Measurements from ENCODE around the gene TMEM273. TPM values are rescaled to one million over a fixed set of nuclear protein-coding genes. Genes with fewer than 3 reads are reported as not detected.

TMEM273 gene
- total RNA-seq, 4 donors from 2014 or later, result 11.6 to 36.8 (median 25.1) TPM

DNA sequence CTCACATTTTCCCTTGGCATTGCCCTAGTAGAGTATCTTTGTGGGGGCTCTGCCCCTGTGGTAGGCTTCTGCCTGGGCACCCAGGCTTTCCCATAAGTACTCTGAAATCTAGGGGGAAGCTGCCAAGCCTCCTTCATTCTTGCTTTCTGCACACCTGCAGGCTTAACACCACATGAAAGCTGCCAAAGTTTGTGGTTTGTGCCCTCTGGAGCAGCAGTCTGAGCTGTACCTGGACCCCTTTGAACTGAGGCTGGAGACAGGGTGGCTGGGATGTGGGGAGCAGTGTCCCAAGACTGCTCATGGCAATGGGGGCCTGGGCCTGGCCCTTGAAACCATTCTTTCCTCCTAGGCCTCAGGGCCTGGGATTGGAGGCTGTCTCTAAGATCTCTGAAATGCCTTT lies 35.0 kb upstream of the TMEM273 start:
- Histone ChIP-seq H3K9me3 (peaks cover 0 to 3% (median 0%) of the 10 kb centered on the region in 4 donors), H3K27me3 (peaks cover 0 to 9% (median 0%) of the 10 kb centered on the region in 4 donors), H3K27ac (replicated peaks in 1 of 4) (no peak overlapping the region), H3K36me3 (no peaks in the 10 kb centered on the region), H3K4me3 (no peak overlapping the region), H3K4me1 (peaks cover 0 to 5% (median 0%) of the 10 kb centered on the region in 4 donors)
- no peak for DNase-seq (ENCODE audit: extremely low spot score)
- TF ChIP-seq CTCF (IDR thresholded peaks at IDR 0.05) (no peak), EP300 (IDR thresholded peaks at IDR 0.05) (no peak), POLR2A (IDR thresholded peaks at IDR 0.05; ENCODE audit: low read depth) (no peak), POLR2AphosphoS5 (IDR thresholded peaks at IDR 0.05) (no peak)
- intact Hi-C loops (cut with DNase I), result no loop called here

- Histone ChIP-seq H3K4me1 (peaks cover 0 to 5% (median 0%) of the 10 kb centered on the region in 4 donors), H3K27ac (replicated peaks in 1 of 4) (no peak overlapping the region), H3K27me3 (peaks cover 0 to 9% (median 0%) of the 10 kb centered on the region in 4 donors), H3K9me3 (peaks cover 0 to 3% (median 0%) of the 10 kb centered on the region in 4 donors), H3K4me3 (no peak overlapping the region), H3K36me3 (no peaks in the 10 kb centered on the region)
- DNase-seq (ENCODE audit: extremely low spot score), result no peak
- 96% methylated on average over 3 of the region's 3 CpGs for WGBS
- TF ChIP-seq POLR2AphosphoS5 (IDR thresholded peaks at IDR 0.05) (no peak), POLR2A (IDR thresholded peaks at IDR 0.05; ENCODE audit: low read depth) (no peak), EP300 (IDR thresholded peaks at IDR 0.05) (no peak), CTCF (IDR thresholded peaks at IDR 0.05) (no peak)
- intact Hi-C loops (cut with DNase I), result no loop called here
Observed at GRCh38 chr10:49222170-49222569, 34.0 kb upstream of the TMEM273 start.

DNA sequence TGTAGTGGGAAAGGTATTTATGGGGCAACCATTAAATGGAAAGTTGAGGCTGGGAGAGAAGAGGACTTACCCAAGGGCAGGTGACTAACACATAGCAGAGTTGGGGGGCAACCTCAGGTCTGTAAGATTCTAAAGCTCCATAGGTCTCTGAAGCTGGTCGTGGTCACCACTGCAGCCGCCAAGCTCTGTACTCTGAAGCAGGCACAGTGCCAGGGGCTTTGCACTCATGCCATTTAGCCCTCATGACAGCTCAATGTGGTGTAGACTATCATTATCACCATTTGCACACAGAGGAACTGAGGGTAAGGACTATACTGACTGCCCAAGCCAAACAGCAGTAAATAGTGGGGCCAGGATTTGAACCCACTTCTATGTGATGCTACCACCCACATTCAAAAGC lies 32.5 kb upstream of the TMEM273 start:
- TF ChIP-seq CTCF (IDR thresholded peaks at IDR 0.05) (no peak), POLR2AphosphoS5 (IDR thresholded peaks at IDR 0.05) (no peak), POLR2A (IDR thresholded peaks at IDR 0.05; ENCODE audit: low read depth) (no peak), EP300 (IDR thresholded peaks at IDR 0.05) (no peak)
- intact Hi-C loops (cut with DNase I), result no loop called here
- WGBS, result 83% methylated on average over 2 of the region's 2 CpGs
- no peaks in the 10 kb centered on the region for H3K36me3 ChIP-seq
- peaks cover 0 to 2% (median 0%) of the 10 kb centered on the region in 4 donors for H3K4me1 ChIP-seq
- peaks cover 0 to 3% (median 0%) of the 10 kb centered on the region in 4 donors for H3K9me3 ChIP-seq
- DNase-seq (ENCODE audit: extremely low spot score), result no peak
- H3K27ac ChIP-seq (replicated peaks in 1 of 4), result no peak overlapping the region
- H3K27me3 ChIP-seq, result peaks cover 0 to 9% (median 0%) of the 10 kb centered on the region in 4 donors
- H3K4me3 ChIP-seq, result no peak overlapping the region

DNA sequence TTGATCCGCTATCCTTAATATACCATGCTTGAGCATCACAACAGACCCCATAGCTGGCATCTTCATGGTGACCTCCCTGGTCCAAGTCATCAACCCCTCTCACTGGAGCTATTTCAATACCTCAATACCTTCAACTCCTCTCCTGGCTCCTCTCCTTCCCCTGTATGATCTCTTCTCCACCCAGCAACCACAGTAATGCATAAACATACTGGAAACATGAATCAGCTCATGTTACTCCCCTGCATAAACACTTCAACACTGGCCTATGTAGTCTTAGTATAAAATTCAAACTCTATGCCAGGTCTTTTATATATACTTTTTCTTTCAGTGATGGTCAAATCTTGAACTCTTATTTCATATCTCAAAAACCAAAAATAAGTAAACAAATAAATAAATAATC lies 31.8 kb upstream of the TMEM273 start:
- Histone ChIP-seq H3K9me3 (peaks cover 0 to 3% (median 0%) of the 10 kb centered on the region in 4 donors), H3K36me3 (no peaks in the 10 kb centered on the region), H3K4me1 (no peaks in the 10 kb centered on the region), H3K27me3 (peaks cover 0 to 9% (median 0%) of the 10 kb centered on the region in 4 donors), H3K27ac (replicated peaks in 1 of 4) (no peak overlapping the region), H3K4me3 (no peak overlapping the region)
- TF ChIP-seq POLR2A (IDR thresholded peaks at IDR 0.05; ENCODE audit: low read depth) (no peak), EP300 (IDR thresholded peaks at IDR 0.05) (no peak), CTCF (IDR thresholded peaks at IDR 0.05) (no peak), POLR2AphosphoS5 (IDR thresholded peaks at IDR 0.05) (no peak)
- intact Hi-C loops (cut with DNase I), result no loop called here
- no peak for DNase-seq (ENCODE audit: extremely low spot score)
- WGBS, result 91% methylated on average over 1 of the region's 1 CpG

GRCh38 chr10:49219248-49219647 lies 31.1 kb upstream of the TMEM273 start:
- Histone ChIP-seq H3K9me3 (peaks cover 0 to 3% (median 0%) of the 10 kb centered on the region in 4 donors), H3K4me1 (no peaks in the 10 kb centered on the region), H3K27ac (replicated peaks in 1 of 4) (no peak overlapping the region), H3K4me3 (no peak overlapping the region), H3K27me3 (peaks cover 0 to 12% (median 0%) of the 10 kb centered on the region in 4 donors), H3K36me3 (no peaks in the 10 kb centered on the region)
- no peak for DNase-seq (ENCODE audit: extremely low spot score)
- intact Hi-C loops (cut with DNase I), result no loop called here
- TF ChIP-seq EP300 (IDR thresholded peaks at IDR 0.05) (no peak), POLR2AphosphoS5 (IDR thresholded peaks at IDR 0.05) (no peak), POLR2A (IDR thresholded peaks at IDR 0.05; ENCODE audit: low read depth) (no peak), CTCF (IDR thresholded peaks at IDR 0.05) (no peak)
- 79% methylated on average over 2 of the region's 2 CpGs for WGBS
